HG02623 (cell line): ENCODE data around the gene CDK5.
"Not testable (repeated sequence)": the region's sequence is repeated elsewhere in the genome, so short reads cannot be mapped to it uniquely, and the experiment has no call there.

Source experiments
- ATAC-seq: cut with Tn5 transposase; IDR thresholded peaks from one replicate; pipeline ENCODE4 v1.9.1; 2021; ENCODE audit warnings: moderate library complexity; ENCODE audit not compliant: unreplicated experiment

The CDK5 gene

GRCh38 chr7:151058781-151059366, 1.2 kb upstream of the CDK5 start:
- no peak for ATAC-seq

GRCh38 chr7:151057989-151058780, 488 bp upstream of the CDK5 start:
- peak; percentile 87 for ATAC-seq

GRCh38 chr7:151056666-151057505, 811 bp downstream of the CDK5 start:
- ATAC-seq, result no peak

- ATAC-seq, result no peak
Measured at GRCh38 chr7:151056283-151056665, 1.4 kb downstream of the CDK5 start.

GRCh38 chr7:151053751-151054150, 3.9 kb downstream of the CDK5 start:
- ATAC-seq, result no peak

- ATAC-seq, result no peak
Measured at GRCh38 chr7:151053096-151053495, 4.6 kb downstream of the CDK5 start.

GRCh38 chr7:151051108-151051507, 6.6 kb downstream of the CDK5 start:
- no peak for ATAC-seq

- ATAC-seq, result no peak
Measured at GRCh38 chr7:151048911-151049463, 8.7 kb downstream of the CDK5 start.

GRCh38 chr7:151047976-151048815, 9.5 kb downstream of the CDK5 start, which contains the start of gene ASIC3:
TSS of gene ASIC3 (plus strand) at chr7:151048531. CDS start at chr7:151048886, 355 bp downstream.
- no peak for ATAC-seq

- ATAC-seq, result no peak
Measured at GRCh38 chr7:151046603-151047573, 10.8 kb downstream of the CDK5 start.

- ATAC-seq, result no peak
Measured at GRCh38 chr7:151045967-151046366, 11.7 kb downstream of the CDK5 start.

- no peak for ATAC-seq
Measured at GRCh38 chr7:151045262-151045661, 12.4 kb downstream of the CDK5 start.

GRCh38 chr7:151043959-151044358, 13.7 kb downstream of the CDK5 start:
- ATAC-seq, result no peak

GRCh38 chr7:151043449-151043848, 14.2 kb downstream of the CDK5 start:
- ATAC-seq, result not testable (repeated sequence)

- ATAC-seq, result no peak
Measured at GRCh38 chr7:151040616-151041375, 16.9 kb downstream of the CDK5 start.

- ATAC-seq, result no peak
Measured at GRCh38 chr7:151039850-151040548, 17.7 kb downstream of the CDK5 start.

GRCh38 chr7:151038951-151039849, 18.5 kb downstream of the CDK5 start:
- ATAC-seq, result no peak
